Body of pancreas (tissue), 4 donors: Measurements from ENCODE around the gene RHAG.

ENCODE experiments used
- POLR2A ChIP-seq, 3 donors: fragments of 450-650 bp; IDR thresholded peaks; one replicate each; pipeline ENCODE4 v1.6.1; 2016; ENCODE audit warnings: antibody characterized with exemption in 3 of 3, mild to moderate bottlenecking in 2 of 3
- TF ChIP-seq, protein P1 (sequence below), 7 experiments: fragments of 450-650 bp in 4 of 7; fragments of 200-600 bp in 3 of 7; sonication (generic) in 3 of 7; IDR thresholded peaks; one replicate each; pipeline ENCODE4 v1.5.1; 2016 to 2019; ENCODE audit warnings: antibody characterized with exemption in 7 of 7

DNA sequence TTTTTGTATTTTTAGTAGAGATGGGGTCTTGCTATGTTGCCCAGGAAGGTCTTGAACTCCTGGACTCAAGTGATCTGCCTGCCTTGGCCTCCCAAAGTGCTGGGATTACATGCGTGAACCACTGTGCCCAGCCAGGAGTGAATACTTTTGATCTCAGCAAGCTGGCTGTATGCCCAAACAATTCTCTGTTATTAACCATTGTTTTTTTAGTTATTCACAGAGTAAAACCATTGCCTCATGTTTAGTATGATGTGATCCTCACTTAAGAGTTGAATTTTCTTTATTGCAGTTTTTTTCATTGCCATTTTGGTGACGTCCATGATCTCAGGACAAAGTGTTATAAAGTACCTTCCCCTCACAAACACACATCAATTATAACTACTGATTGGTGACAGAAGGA is 71.4 kb downstream of the RHAG start:
- TF ChIP-seq POLR2A (IDR thresholded peaks at IDR 0.05) = no peak
- TF ChIP-seq, protein P1, sequence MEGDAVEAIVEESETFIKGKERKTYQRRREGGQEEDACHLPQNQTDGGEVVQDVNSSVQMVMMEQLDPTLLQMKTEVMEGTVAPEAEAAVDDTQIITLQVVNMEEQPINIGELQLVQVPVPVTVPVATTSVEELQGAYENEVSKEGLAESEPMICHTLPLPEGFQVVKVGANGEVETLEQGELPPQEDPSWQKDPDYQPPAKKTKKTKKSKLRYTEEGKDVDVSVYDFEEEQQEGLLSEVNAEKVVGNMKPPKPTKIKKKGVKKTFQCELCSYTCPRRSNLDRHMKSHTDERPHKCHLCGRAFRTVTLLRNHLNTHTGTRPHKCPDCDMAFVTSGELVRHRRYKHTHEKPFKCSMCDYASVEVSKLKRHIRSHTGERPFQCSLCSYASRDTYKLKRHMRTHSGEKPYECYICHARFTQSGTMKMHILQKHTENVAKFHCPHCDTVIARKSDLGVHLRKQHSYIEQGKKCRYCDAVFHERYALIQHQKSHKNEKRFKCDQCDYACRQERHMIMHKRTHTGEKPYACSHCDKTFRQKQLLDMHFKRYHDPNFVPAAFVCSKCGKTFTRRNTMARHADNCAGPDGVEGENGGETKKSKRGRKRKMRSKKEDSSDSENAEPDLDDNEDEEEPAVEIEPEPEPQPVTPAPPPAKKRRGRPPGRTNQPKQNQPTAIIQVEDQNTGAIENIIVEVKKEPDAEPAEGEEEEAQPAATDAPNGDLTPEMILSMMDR (IDR thresholded peaks at IDR 0.05) = no peak
